Lung (tissue), 12 donors: ENCODE measurements around the gene LEO1. TPM values are rescaled to one million over a fixed set of nuclear protein-coding genes. Genes with fewer than 3 reads are reported as not detected.
A peak's percentile ranks its signal among the peaks of the same experiment; 100 is the strongest.

Experiments used
- ATAC-seq: fragments of 200-7000 bp; cut with Tn5 transposase; one replicate; pipeline ENCODE4 v1.9.1; 2020; ENCODE audit warnings: moderate number of reproducible peaks; ENCODE audit not compliant: insufficient read depth, low FRiP score
- DNase-seq, 3 donors: peaks; one replicate each; pipeline ENCODE4 v3.0.0-alpha.2; 2013 to 2017
- H3K27ac ChIP-seq, 2 donors: one replicate each; pipeline ENCODE4 v1.5.1; 2013; ENCODE audit warnings: mild to moderate bottlenecking in 2 of 2, moderate library complexity in 2 of 2, control low read depth in 1 of 2, inconsistent platforms in 1 of 2, low read depth in 1 of 2, low read length in 1 of 2
- H3K27me3 ChIP-seq, 3 donors: one replicate each; pipeline ENCODE4 v1.5.1; 2013; ENCODE audit warnings: low read length in 2 of 3; ENCODE audit not compliant: control insufficient read depth in 3 of 3, insufficient read depth in 3 of 3
- H3K36me3 ChIP-seq, 4 donors: one replicate each; pipeline ENCODE4 v1.5.1; 2013; ENCODE audit warnings: low read length in 4 of 4, mild to moderate bottlenecking in 1 of 4, moderate library complexity in 1 of 4; ENCODE audit not compliant: control insufficient read depth in 4 of 4, insufficient read depth in 4 of 4
- H3K4me1 ChIP-seq, 5 donors: one replicate each; pipeline ENCODE4 v1.5.1; 2013; ENCODE audit warnings: low read length in 5 of 5, mild to moderate bottlenecking in 2 of 5, moderate library complexity in 1 of 5; ENCODE audit not compliant: control insufficient read depth in 5 of 5, insufficient read depth in 5 of 5
- H3K4me3 ChIP-seq: one replicate; pipeline ENCODE4 v1.5.1; 2013; ENCODE audit warnings: mild to moderate bottlenecking, control low read depth, moderate library complexity
- H3K9ac ChIP-seq, 2 donors: one replicate each; pipeline ENCODE4 v1.5.1; 2013; ENCODE audit warnings: low read length in 2 of 2, control low read depth in 1 of 2; ENCODE audit not compliant: insufficient read depth in 1 of 2
- H3K9me3 ChIP-seq, 4 donors: one replicate each; pipeline ENCODE4 v1.5.1; 2013; ENCODE audit warnings: low read length in 3 of 4, mild to moderate bottlenecking in 1 of 4, moderate library complexity in 1 of 4; ENCODE audit not compliant: control insufficient read depth in 4 of 4, insufficient read depth in 3 of 4
- CTCF ChIP-seq: IDR thresholded peaks from 2 replicates; pipeline ENCODE4 v1.5.1; 2012; ENCODE audit warnings: mild to moderate bottlenecking; ENCODE audit errors: control extremely low read depth, extremely low read depth
- WGBS, 2 donors: extraction: QIAGEN DNeasy Blood & Tissue Kit; methylation state at CpG; one replicate each; pipeline ENCODE4 v1.1.7; 2013; 5-methylcytosine and 5-hydroxymethylcytosine counted together
- polyA plus RNA-seq, 2 donors: library from polyadenylated mRNA; stranded (reverse); fragments of 200-250 nt; gene quantifications; one replicate each; pipeline ENCODE4 v1.2.1, GENCODE V29; 2013
- total RNA-seq, 2 donors: library from RNA; depleted of rRNA in 1 of 2; stranded (reverse); fragments of >200 nt in 1 of 2; gene quantifications; one replicate each; pipeline ENCODE4 v1.2.1, GENCODE V29; 2014 to 2021
- donor health status: control.
- donor health status: control.
- donor health status: Bipolar disorder and iron deficiency.
- donor health status: healthy.
- donor health status: DM: yes; HTN: yes; CAD: no.

Gene LEO1
- total and polyA plus RNA-seq, 4 donors = 7.1 to 25.4 (median 12.3) TPM

GRCh38 chr15:51992953-51993352, 21.4 kb upstream of the LEO1 start:
- Histone ChIP-seq H3K9me3 (no peaks in the 10 kb centered on the region), H3K36me3 (no peaks in the 10 kb centered on the region), H3K4me1 (peaks cover 0 to 3% (median 0%) of the 10 kb centered on the region in 5 donors), H3K4me3 (no peak overlapping the region), H3K27ac (no peak overlapping the region), H3K27me3 (no peaks in the 10 kb centered on the region), H3K9ac (no peak overlapping the region)
- no peak for ATAC-seq
- no peak for DNase-seq
- no peak for TF ChIP-seq CTCF
- 88 to 89% methylated on average over 1 of the region's 1 CpG for WGBS, 2 donors

GRCh38 chr15:51991141-51991540, 19.6 kb upstream of the LEO1 start:
- Histone ChIP-seq H3K27ac (no peak overlapping the region), H3K9me3 (no peaks in the 10 kb centered on the region), H3K9ac (no peak overlapping the region), H3K27me3 (no peaks in the 10 kb centered on the region), H3K4me1 (peaks cover 0 to 3% (median 0%) of the 10 kb centered on the region in 5 donors), H3K4me3 (no peak overlapping the region), H3K36me3 (no peaks in the 10 kb centered on the region)
- WGBS, 2 donors = 84 to 87% methylated on average over 4 of the region's 4 CpGs
- no peak for TF ChIP-seq CTCF
- ATAC-seq = no peak
- no peak for DNase-seq

- no peak overlapping the region for H3K27ac ChIP-seq
- H3K9ac ChIP-seq = no peak overlapping the region
- peaks cover 0 to 5% (median 0%) of the 10 kb centered on the region in 5 donors for H3K4me1 ChIP-seq
- DNase-seq (no peak), ATAC-seq (no peak)
- no peak for TF ChIP-seq CTCF
- H3K4me3 ChIP-seq = no peak overlapping the region
- no peaks in the 10 kb centered on the region for H3K27me3 ChIP-seq
- no peaks in the 10 kb centered on the region for H3K36me3 ChIP-seq
- no peaks in the 10 kb centered on the region for H3K9me3 ChIP-seq
These were observed 11.2 kb upstream of the LEO1 start for GRCh38 chr15:51982770-51983103.

GRCh38 chr15:51982013-51982769, 10.6 kb upstream of the LEO1 start:
- Histone ChIP-seq H3K27ac (peak overlapping the region in 1 of 2 donors; percentile 84), H3K36me3 (no peaks in the 10 kb centered on the region), H3K9me3 (no peaks in the 10 kb centered on the region), H3K9ac (peak overlapping the region in 1 of 2 donors; percentile 2), H3K4me1 (peaks cover 0 to 5% (median 0%) of the 10 kb centered on the region in 5 donors), H3K27me3 (no peaks in the 10 kb centered on the region), H3K4me3 (no peak overlapping the region)
- no peak for TF ChIP-seq CTCF
- 3 to 17% methylated on average over 7 of the region's 7 CpGs for WGBS, 2 donors
- DNase-seq (peak in 2 of 3 donors; percentile 63 to 80), ATAC-seq (no peak)
